Measurements from ENCODE around the gene SLC12A2.
A peak's percentile ranks its signal among the peaks of the same experiment; 100 is the strongest.

SLC12A2 gene

GRCh38 chr5:128083033-128083810 is at the start of gene SLC12A2:
Gene SLC12A2, plus strand, starts transcription at chr5:128083766. Its CDS starts 189 bp downstream, at chr5:128083955.
- peak; percentile 92 to 93 for DNase-seq

DNA sequence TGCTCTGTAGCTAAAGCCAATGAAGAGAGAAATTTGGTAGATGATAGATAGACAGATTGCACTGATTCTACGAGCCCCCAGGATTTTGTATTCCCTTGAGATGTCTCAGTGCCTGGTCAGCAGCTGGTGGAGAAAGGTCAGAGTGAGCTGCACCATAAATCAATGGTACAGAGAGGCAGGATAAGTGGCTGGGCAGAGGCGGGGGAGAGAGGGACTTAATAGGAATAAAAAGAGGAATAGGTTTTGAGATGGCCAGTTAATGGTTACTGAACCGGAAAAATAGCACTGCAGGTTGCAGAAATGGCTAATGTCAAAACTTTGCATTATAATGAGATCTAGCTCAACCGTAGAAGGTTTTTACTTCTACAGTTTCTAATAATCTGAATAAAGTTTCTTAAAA is 47.9 kb upstream of the SLC12A2 start:
- no peak for DNase-seq

- no peak for DNase-seq
These were observed 46.6 kb upstream of the SLC12A2 start for GRCh38 chr5:128036950-128037349.

DNA sequence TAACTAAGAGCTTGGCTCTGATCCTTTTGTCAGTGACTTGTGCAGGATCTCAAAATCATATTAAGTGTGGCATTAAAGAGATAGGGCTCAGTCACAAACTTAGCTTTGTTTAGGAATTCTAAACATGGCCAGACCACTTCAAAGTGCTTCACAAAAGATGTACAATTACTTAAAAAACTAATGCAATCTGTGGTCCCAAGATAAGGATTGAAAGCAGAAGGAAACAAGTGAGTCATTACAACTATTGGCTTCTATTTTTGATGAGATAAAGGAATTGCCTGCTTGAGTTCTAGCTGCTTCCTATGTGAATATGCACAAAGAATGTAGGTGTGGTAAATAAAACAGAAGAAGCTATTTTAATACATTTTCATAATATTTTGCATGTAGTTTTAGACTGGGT is 44.9 kb upstream of the SLC12A2 start:
- no peak for DNase-seq

DNA sequence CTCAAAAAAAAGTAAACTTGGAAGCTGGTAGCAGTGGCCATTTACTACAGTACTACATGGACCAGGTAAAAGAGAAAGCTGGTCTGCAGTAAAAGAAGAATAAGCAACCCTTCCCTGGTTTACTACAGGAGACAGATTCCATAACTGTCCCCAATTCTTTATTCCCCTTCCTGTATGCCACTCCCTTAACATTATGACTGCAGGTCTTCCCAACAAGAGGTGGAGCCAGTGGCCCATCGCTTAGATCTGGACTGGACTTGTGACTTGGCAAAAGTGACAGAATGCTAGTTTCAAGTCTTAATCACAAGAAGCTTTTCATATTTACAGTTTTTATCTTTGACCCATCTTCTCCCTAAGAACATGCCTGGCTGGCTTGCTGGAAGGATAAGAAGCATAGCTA is 42.6 kb upstream of the SLC12A2 start:
- DNase-seq, result no peak

- no peak for DNase-seq
These were observed 30.8 kb upstream of the SLC12A2 start for GRCh38 chr5:128052780-128053179.

GRCh38 chr5:128053291-128053954 is 30.1 kb upstream of the SLC12A2 start:
- no peak for DNase-seq

DNA sequence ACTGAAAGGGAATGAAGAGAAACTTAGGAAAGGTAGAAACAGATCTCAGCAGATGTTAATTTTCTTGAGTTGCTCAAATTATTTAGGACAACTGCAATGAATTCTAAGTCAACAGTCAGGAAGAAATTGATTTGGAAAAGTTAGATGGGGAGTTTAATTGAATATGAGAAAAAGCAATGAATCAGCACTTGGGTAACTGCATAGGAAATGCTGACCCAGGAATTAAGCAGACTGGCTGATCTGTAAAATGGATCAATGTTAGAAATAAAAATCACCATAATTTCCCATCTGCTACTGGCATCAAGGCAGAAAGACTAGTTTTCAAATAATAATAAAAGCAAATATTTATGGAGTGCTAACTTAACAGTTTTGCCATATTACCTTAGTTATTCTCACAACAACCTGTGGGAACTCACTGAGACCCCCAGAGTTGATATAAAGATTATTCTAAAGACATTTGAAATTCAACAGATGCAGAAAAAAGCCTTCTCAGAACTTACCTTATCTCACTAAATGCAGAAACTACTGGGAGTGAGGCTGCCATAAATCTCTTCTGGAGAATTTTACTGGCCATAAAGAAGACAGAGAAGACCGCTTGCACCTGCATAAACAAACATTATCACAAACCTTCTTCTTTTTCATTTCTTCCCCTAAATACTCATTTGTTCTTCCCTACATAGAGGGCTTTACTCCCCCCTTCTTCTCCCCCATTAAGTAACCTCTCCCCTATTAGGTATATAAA is 22.8 kb upstream of the SLC12A2 start:
- no peak for DNase-seq

GRCh38 chr5:128062172-128062746 is 21.3 kb upstream of the SLC12A2 start:
- DNase-seq, result no peak

GRCh38 chr5:128074171-128074570 is 9.4 kb upstream of the SLC12A2 start:
- no peak for DNase-seq

DNA sequence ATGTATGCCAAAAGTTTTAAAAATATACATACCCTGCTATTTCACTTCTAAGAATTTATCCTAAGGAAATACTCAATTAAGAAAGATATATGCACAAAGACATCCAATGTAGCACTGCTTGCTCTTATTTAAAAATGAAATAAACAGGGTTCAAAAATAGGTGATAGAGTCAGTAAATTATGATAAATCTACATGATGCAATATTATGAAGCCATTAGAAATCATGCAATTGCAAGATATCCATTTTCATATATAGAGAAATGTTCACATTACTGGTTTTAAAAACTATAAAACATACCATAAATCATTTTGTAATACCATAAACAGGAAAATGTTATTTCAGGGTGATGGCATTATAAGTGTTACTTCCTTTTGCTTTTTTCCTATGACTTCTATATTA is 8.6 kb upstream of the SLC12A2 start:
- DNase-seq, result no peak

DNA sequence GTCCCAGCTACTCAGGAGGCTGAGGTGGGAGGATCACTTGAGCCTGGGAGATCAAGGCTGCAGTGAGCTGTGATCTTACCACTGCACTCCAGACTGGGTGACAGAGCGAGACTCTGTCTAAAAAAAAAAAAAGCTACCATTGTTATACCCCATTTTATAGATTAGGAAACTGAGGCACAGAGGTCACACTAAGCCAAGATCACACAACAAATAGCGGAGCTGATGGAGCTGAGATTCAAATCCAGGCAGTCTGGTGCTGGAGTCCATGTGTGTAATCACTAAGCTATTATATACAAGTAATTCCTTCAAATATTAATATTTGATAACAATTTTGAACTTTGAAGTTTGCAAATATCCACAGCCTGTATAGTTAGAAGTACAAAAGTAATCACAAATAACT is 6.0 kb upstream of the SLC12A2 start:
- DNase-seq, result no peak

GRCh38 chr5:128081111-128081851 is 2.3 kb upstream of the SLC12A2 start:
- no peak for DNase-seq

- DNase-seq, result no peak
These were observed 974 bp upstream of the SLC12A2 start for GRCh38 chr5:128082551-128083032.

DNA sequence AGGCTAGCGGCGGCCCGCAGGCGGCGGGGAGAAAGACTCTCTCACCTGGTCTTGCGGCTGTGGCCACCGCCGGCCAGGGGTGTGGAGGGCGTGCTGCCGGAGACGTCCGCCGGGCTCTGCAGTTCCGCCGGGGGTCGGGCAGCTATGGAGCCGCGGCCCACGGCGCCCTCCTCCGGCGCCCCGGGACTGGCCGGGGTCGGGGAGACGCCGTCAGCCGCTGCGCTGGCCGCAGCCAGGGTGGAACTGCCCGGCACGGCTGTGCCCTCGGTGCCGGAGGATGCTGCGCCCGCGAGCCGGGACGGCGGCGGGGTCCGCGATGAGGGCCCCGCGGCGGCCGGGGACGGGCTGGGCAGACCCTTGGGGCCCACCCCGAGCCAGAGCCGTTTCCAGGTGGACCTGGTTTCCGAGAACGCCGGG is 253 bp downstream of the SLC12A2 start:
- no peak for DNase-seq

DNA sequence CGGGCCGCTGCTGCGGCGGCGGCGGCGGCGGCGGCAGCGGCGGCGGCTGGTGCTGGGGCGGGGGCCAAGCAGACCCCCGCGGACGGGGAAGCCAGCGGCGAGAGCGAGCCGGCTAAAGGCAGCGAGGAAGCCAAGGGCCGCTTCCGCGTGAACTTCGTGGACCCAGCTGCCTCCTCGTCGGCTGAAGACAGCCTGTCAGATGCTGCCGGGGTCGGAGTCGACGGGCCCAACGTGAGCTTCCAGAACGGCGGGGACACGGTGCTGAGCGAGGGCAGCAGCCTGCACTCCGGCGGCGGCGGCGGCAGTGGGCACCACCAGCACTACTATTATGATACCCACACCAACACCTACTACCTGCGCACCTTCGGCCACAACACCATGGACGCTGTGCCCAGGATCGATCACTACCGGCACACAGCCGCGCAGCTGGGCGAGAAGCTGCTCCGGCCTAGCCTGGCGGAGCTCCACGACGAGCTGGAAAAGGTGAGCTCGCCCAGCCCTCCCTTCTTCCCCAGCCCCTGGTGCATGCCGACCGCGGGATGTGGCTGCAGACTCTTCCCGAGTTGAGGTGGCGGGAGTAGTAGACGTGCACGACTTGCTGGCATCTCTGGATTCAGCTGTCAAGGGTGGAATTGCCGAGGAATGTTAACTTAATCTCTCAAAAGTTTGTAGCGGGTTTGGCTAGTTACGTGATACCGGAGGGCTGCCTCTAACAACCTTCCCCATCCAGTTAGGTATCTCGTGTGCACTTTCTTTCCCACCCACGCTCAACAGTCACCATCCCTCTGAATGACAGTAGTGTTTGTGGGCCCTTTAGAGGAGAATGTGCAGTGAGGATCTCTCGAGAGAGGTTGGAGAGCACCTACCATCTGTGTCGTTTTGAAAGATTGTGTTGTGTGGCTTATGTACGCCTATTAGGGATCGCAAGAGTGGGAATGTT is 932 bp downstream of the SLC12A2 start:
- DNase-seq, result peak; percentile 33 to 39

- no peak for DNase-seq
These were observed 1.8 kb downstream of the SLC12A2 start for GRCh38 chr5:128085413-128085812.

DNA sequence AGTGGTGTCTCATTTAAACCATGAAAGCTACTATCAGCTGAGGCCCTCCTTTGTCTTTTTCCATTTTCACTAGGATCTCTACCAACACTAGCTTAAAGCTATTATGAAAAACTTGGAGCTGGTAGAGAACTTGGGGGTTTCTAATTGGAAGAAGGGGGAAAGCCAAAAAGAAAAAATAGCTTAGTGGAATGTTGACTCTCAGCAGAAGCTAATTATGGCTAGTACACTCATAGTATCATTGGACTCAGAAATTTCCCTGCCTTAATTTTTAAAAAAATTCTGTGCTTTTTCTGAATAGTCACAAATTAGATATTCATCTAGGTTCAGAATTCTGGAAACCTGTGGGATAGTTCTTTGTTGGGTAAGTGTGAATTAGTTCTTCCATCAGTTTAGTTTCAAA is 8.0 kb downstream of the SLC12A2 start:
- no peak for DNase-seq

GRCh38 chr5:128092144-128092543 is 8.6 kb downstream of the SLC12A2 start:
- DNase-seq, result no peak

GRCh38 chr5:128093368-128093767 is 9.8 kb downstream of the SLC12A2 start:
- DNase-seq, result no peak

GRCh38 chr5:128097224-128097623 is 13.7 kb downstream of the SLC12A2 start:
- no peak for DNase-seq
